ENCODE data around the gene FAM114A2.

The FAM114A2 gene

DNA sequence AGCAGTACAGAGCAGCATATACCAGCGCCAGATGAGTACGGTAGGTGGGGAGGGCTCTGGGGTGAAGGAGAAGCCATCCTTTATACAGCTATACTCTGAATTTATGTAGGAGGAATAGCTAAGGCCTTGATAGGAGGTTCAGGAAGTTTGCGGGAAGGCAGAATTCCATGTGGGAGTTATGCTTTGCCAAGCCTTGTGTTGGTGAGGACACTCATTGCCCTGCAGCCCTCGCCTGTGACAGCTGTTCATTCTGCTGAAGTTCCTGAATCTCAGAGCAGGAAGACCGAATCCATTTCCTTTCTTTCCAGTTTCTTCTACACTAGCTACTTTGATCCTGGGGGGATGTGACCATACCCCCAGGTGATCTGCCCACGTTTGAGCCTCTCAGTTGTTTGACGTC is 7.8 kb upstream of the FAM114A2 start (continued):
- TF ChIP-seq, protein P1, sequence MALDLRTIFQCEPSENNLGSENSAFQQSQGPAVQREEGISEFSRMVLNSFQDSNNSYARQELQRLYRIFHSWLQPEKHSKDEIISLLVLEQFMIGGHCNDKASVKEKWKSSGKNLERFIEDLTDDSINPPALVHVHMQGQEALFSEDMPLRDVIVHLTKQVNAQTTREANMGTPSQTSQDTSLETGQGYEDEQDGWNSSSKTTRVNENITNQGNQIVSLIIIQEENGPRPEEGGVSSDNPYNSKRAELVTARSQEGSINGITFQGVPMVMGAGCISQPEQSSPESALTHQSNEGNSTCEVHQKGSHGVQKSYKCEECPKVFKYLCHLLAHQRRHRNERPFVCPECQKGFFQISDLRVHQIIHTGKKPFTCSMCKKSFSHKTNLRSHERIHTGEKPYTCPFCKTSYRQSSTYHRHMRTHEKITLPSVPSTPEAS (tag by site-specific recombination; IDR thresholded peaks at IDR 0.05), result no peak

DNA sequence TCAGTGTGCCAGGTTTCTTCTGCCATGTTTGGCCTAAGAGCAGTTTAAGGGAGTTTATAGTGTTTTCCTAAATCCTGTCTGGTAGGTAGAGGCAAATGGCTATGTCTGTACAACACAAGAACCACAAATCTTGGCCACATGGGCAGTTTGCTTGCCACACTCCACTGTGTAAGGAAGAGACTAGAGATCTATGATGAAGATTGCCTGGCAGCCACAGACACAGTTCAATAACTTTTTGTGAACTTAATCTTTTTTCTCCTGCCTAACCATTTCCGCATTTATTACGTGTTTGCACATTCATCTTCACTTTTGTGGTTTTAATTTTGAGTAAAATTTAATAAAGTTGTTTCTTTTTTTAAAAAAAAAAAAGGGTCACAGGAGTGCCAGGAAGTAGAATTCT is 5.9 kb upstream of the FAM114A2 start:
- H3K4me1 ChIP-seq (ENCODE audit: control insufficient read depth, insufficient read depth, low read length), result peaks cover 8% of the 10 kb centered on the region

More for the DNA sequence above, 5.9 kb upstream of the FAM114A2 start:
- POLR2A ChIA-PET, result no interaction called here
- no peak overlapping the region for H3K4me3 ChIP-seq (ENCODE audit: low read depth, low read length)
- CTCF ChIA-PET, result no interaction called here
- H3K36me3 ChIP-seq (ENCODE audit: control insufficient read depth in 2 of 2, insufficient read depth in 1 of 2, low read length in 2 of 2), result peaks cover 0 to 19% of the 10 kb centered on the region in 2 experiments; a peak in 1 of 3 replicates
- no peak for TF ChIP-seq ZNF776 (tag by site-specific recombination; IDR thresholded peaks at IDR 0.05; ENCODE audit: borderline replicate concordance)
- no peak for TF ChIP-seq ZBTB17 (tag by site-specific recombination; IDR thresholded peaks at IDR 0.05)
- no peak for TF ChIP-seq ZBTB20 (tag by site-specific recombination; IDR thresholded peaks at IDR 0.05)
- TF ChIP-seq, protein P2, sequence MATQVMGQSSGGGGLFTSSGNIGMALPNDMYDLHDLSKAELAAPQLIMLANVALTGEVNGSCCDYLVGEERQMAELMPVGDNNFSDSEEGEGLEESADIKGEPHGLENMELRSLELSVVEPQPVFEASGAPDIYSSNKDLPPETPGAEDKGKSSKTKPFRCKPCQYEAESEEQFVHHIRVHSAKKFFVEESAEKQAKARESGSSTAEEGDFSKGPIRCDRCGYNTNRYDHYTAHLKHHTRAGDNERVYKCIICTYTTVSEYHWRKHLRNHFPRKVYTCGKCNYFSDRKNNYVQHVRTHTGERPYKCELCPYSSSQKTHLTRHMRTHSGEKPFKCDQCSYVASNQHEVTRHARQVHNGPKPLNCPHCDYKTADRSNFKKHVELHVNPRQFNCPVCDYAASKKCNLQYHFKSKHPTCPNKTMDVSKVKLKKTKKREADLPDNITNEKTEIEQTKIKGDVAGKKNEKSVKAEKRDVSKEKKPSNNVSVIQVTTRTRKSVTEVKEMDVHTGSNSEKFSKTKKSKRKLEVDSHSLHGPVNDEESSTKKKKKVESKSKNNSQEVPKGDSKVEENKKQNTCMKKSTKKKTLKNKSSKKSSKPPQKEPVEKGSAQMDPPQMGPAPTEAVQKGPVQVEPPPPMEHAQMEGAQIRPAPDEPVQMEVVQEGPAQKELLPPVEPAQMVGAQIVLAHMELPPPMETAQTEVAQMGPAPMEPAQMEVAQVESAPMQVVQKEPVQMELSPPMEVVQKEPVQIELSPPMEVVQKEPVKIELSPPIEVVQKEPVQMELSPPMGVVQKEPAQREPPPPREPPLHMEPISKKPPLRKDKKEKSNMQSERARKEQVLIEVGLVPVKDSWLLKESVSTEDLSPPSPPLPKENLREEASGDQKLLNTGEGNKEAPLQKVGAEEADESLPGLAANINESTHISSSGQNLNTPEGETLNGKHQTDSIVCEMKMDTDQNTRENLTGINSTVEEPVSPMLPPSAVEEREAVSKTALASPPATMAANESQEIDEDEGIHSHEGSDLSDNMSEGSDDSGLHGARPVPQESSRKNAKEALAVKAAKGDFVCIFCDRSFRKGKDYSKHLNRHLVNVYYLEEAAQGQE (tag by site-specific recombination; IDR thresholded peaks at IDR 0.05), result no peak
- no peak for TF ChIP-seq ZFHX2 (tag by site-specific recombination; conservative IDR thresholded peaks at IDR 0.05)
- TF ChIP-seq, protein P3, sequence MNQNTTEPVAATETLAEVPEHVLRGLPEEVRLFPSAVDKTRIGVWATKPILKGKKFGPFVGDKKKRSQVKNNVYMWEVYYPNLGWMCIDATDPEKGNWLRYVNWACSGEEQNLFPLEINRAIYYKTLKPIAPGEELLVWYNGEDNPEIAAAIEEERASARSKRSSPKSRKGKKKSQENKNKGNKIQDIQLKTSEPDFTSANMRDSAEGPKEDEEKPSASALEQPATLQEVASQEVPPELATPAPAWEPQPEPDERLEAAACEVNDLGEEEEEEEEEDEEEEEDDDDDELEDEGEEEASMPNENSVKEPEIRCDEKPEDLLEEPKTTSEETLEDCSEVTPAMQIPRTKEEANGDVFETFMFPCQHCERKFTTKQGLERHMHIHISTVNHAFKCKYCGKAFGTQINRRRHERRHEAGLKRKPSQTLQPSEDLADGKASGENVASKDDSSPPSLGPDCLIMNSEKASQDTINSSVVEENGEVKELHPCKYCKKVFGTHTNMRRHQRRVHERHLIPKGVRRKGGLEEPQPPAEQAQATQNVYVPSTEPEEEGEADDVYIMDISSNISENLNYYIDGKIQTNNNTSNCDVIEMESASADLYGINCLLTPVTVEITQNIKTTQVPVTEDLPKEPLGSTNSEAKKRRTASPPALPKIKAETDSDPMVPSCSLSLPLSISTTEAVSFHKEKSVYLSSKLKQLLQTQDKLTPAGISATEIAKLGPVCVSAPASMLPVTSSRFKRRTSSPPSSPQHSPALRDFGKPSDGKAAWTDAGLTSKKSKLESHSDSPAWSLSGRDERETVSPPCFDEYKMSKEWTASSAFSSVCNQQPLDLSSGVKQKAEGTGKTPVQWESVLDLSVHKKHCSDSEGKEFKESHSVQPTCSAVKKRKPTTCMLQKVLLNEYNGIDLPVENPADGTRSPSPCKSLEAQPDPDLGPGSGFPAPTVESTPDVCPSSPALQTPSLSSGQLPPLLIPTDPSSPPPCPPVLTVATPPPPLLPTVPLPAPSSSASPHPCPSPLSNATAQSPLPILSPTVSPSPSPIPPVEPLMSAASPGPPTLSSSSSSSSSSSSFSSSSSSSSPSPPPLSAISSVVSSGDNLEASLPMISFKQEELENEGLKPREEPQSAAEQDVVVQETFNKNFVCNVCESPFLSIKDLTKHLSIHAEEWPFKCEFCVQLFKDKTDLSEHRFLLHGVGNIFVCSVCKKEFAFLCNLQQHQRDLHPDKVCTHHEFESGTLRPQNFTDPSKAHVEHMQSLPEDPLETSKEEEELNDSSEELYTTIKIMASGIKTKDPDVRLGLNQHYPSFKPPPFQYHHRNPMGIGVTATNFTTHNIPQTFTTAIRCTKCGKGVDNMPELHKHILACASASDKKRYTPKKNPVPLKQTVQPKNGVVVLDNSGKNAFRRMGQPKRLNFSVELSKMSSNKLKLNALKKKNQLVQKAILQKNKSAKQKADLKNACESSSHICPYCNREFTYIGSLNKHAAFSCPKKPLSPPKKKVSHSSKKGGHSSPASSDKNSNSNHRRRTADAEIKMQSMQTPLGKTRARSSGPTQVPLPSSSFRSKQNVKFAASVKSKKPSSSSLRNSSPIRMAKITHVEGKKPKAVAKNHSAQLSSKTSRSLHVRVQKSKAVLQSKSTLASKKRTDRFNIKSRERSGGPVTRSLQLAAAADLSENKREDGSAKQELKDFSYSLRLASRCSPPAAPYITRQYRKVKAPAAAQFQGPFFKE (tag by site-specific recombination; IDR thresholded peaks at IDR 0.05; ENCODE audit: borderline replicate concordance), result no peak
- no peak for TF ChIP-seq ZNF473 (tag by site-specific recombination; IDR thresholded peaks at IDR 0.05)
- no peak for TF ChIP-seq WT1 (tag by site-specific recombination; IDR thresholded peaks at IDR 0.05)
- TF ChIP-seq ZNF629 (tag by site-specific recombination; IDR thresholded peaks at IDR 0.05), result no peak
- no peak for TF ChIP-seq ZNF530 (tag by site-specific recombination; IDR thresholded peaks at IDR 0.05; ENCODE audit: low read depth)
- no peak for TF ChIP-seq GLIS2 (tag by site-specific recombination; IDR thresholded peaks at IDR 0.05)
- no peak for TF ChIP-seq ZNF140 (tag by site-specific recombination; IDR thresholded peaks at IDR 0.05)
- TF ChIP-seq ZNF239 (tag by site-specific recombination; IDR thresholded peaks at IDR 0.05), result no peak
- TF ChIP-seq, protein P4, sequence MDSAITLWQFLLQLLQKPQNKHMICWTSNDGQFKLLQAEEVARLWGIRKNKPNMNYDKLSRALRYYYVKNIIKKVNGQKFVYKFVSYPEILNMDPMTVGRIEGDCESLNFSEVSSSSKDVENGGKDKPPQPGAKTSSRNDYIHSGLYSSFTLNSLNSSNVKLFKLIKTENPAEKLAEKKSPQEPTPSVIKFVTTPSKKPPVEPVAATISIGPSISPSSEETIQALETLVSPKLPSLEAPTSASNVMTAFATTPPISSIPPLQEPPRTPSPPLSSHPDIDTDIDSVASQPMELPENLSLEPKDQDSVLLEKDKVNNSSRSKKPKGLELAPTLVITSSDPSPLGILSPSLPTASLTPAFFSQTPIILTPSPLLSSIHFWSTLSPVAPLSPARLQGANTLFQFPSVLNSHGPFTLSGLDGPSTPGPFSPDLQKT (IDR thresholded peaks at IDR 0.05; ENCODE audit: borderline replicate concordance, low read depth, low read length), result no peak
- H3K27ac ChIP-seq (ENCODE audit: extremely low read depth, low read depth, low read length), result no peak overlapping the region
- H3K9me3 ChIP-seq (ENCODE audit: control insufficient read depth, insufficient read depth, low read depth, low read length), result no peaks in the 10 kb centered on the region
